Fibroblast of skin of left quadriceps (primary cell): Measurements from ENCODE around the gene MAML3.
A peak's percentile ranks its signal among the peaks of the same experiment; 100 is the strongest.

ENCODE experiments used
- DNase-seq, 2 experiments: peaks; one replicate each; pipeline ENCODE4 v3.0.0-alpha.2; 2013; ENCODE audit warnings: low read depth in 2 of 2

MAML3 gene

DNA sequence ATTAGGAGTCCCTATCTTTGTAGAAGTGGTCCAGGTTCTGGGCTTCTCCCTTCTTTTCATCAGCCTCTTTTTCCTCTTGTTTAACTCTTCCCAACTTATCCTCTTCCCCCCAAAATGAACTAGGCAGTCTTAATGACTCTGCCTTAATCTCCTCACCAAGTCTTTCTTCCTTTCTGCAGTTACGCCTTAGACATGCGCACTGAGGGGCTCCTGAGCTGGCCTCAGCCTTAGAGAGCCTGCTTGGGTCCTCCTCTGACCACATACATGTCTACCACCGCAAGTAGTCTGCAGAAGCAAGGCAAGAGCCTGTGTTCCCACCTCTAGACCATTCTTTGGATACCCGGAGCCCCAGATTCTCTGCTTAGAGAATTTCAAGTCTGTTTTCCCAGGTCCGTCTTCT, 288.4 kb downstream of the MAML3 start:
- DNase-seq, result no peak

DNA sequence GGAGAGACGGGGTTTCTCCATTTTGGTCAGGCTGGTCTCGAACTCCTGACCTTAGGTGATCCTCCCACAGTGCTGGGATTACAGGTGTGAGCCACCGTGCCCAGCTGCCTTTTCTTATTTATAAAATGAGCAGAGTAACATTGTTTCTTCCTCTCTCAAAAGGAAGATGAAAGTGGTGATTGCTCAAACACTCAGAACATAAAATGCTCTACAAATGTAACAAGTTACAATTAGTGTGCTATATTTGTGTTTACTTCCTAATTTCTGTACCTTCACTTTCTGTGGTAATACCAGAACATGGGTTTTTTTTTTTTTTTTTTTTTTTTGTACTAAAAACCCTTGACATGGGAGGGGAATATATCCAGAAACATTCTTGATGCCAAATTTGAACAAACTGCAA, 290.5 kb downstream of the MAML3 start:
- no peak for DNase-seq

DNA sequence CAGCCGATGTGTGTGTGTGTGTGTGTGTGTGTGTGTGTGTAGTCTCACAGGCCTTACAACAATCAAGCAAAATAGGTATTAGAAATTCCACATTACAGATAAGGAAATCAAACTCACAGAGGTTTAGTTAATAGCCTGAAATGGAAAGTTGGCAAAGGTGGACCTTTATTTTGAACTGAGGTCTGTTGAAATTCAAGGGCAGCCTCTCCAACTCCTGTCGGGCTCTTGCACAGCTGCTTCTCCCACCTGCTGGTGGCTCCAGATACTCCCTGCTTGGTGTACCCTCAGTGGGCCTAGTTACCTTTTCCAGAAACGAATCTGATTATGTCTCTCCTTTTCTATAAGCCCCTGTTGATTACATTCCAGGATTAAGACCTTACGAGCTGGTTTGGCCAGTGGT, 292.5 kb downstream of the MAML3 start:
- DNase-seq, result no peak

DNA sequence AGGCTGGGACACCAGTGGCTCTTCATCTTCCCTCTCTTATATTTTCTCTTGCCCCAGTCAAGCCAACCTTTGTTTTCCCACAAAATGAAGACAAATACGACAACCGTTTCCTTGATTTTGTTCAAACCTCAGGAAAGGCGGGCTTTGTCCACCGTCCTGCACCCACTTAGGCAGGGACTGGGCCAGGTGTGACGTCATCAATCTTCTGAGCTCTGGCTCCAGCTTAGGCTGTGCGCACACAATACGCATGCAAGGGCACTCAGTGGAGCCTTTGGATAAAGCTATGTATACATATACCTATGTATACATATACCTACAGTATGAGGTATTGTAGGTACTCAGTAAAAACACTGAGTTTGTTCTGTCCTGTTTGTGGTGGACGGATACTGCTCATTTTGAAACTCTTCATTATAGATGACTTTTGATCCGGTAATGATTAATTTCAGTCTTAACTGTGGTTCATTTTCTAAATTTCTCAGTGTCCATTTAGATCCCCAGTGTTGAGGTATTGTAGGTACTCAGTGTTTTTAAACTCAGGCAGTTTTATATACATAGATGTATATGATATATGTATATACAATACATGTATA, 293.5 kb downstream of the MAML3 start:
- DNase-seq, result no peak

DNA sequence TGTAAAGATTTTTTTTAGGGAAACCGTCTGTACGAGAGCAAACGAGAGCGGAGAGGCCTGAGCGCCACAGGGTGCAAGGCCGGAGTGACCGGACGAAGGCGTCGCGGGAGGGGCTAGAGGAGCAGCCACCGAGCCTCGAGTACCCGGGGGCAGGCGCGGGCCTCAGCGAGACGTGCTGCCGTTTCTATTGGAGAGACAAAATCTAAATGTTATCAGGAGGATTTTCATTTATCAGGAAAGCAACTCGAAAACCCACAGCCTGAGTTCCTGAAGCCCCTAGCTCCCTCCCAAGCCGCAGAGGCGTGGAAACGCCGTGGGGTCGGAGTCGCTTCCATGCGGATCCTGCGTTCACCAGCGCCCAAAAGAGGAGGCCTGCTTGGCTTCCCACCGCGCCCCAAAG, 294.1 kb downstream of the MAML3 start:
- no peak for DNase-seq

DNA sequence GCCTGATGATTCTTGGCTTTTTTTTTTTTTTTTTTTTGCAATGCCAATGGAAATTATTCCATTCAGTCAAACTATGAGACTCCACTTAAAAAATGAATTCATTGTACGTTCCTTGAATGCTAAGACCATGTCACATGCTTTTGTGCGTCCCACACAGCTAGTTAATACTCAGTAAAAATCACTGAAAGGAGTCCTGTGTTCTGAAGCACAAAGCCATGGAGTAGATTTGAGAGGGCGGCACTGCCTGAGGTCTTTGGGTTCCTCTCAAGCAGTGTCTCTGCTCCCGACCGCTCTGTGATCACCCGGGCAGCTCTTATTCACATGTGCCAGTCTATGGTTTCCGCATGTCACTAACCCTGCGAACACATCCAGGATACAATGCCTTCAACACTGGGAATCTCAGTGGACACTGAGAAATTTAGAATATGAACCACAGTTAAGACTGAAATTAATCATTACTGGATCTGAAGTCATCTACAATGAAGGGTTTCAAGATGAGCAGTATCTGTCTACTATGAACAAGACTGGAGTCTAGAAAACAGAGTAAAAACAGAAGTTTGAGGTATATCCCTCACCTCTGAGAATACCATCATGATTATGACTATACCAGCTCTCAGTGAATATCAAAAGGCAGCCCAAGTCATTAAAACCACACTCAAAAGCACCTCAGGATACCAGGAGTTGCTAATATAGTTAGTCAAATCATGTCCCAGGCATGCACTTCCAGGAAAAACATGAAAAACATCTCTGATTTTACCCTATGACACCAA, 295.4 kb downstream of the MAML3 start:
- DNase-seq, result no peak

DNA sequence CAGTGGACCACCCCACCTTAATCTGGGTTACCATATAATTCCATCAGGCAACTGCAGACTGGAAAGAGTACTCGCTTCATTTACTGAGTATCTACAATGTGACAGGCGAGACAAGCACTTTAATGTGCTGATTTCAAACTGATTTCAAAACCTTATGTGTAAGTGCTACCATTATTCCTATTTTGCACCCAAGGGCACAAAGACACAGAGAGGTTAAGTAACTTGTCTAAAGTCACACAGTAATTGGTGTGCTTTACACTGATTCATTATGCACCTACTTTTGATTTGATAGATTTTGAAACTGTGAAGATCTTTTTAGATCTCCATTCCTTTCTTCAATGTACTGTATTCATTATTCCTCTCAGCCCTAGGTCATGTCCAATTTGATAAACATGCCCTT, 296.0 kb downstream of the MAML3 start:
- no peak for DNase-seq

DNA sequence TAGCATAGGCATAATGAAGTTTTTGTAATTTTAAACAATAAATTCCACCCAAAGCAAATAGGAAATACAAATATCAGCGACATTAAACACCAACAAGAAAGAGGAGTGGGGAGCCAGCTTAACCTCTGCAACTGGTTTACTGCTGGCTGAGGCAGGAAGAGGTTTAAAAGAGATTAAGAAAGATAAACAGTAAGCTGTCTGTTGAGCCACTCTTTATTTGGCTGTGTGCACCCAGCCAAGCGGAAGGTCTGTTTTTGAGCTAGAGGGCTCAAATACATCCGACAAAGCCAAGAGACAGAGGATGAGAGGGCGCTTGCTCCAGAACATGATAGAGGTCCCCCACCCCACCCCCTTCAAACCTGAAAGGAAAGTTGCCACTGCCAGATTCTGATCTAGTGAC, 297.0 kb downstream of the MAML3 start:
- DNase-seq, result no peak

DNA sequence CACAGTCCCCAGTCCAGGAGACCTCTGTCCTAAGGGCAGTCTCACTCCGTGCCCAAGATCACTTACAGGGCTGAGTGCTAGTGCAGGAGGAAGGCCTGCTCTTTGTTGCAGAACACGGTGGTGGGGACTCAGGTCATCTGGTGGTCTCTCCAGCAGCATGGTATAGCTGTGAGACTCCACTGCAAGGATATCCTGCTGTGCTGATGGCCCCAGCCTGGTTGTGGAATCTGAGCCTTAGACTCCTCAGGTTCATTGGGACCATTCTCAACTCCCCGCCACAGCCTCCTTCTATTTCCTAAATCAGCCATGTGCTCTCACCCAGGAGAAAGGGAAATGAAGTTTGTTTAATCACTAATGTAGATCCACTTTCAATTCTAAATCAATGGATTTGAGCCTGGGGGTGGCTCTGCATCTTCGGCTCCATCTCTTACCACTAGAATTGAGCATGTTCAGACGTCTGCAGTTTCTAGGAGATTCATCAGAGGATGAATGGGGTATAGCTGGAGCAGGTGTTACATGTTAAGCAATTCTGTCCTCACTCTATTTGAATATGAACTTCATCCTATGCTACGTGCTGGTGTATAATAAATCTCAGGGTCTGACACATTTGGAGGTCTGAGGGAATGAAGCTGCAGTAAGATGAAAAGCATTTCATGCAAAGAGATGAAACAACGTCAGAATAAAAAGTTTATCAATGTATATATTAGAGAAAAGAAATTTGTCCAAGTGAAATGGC, 299.1 kb downstream of the MAML3 start:
- no peak for DNase-seq

DNA sequence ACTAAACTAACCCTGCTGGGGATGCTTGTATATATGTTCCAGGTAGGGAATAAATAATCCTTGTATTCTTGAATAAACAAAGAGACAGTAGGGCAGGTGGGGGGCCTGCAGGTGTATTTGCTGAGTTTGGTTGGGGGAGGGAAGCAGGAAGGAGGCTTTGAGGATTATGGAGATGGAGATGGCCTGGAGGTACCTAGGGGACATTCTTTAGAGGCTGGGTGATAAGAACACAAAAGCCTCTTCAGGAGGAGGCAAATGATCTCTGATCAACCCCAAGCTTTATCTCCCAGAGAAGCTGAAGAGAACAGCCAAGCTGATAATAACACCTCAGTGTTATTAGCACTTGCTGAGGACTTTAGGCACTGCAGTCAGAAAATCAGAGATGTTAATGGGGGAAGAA, 300.7 kb downstream of the MAML3 start:
- no peak for DNase-seq

DNA sequence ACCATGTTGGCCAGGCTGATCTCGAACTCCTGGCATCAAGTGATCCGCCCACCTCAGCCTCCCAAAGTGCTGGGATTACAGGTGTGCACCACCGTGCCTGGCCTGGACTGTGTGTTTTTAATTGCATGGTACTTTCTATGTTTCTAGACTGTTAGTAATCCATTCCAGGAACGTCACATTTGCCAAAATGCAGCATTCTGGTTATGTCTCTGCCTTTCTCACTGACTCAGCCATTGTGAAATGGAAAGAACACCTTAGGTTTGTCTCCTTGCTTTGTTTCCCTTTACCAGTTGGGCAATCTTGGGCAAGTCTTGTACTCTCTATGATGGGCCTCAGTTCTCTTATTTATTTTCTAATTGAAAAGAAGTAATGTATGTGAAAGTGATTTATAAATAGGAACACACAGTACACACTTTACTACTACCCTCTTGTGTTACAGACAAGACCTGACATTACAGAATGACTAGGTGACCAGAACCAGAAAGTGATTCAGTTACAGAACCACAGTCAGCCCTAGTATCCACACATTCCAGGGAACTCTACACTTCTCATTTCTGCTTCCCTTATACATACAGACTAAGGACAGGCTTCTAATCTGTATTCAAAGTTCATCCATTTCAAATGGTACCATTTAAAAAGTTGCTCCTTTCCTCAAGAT, 301.2 kb downstream of the MAML3 start:
- DNase-seq, result no peak

DNA sequence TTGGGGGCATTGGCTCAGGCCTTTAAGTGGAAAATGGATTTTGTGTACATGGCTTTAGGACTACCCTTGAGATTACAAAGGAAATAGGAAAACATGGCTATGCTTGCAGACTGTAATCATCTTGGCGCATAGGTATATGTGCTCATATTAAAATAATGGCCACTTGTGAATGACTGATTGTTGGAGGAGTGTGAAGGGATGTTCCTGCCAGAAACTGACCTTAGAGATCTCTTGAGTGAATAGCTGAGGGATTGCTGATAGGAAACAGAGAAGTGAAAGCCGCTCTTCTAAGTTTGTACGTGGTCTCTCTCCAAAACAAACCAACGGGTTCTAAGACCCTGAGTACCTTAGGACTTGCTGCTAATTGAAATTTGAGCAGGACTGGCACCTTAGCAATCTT, 302.3 kb downstream of the MAML3 start:
- no peak for DNase-seq

DNA sequence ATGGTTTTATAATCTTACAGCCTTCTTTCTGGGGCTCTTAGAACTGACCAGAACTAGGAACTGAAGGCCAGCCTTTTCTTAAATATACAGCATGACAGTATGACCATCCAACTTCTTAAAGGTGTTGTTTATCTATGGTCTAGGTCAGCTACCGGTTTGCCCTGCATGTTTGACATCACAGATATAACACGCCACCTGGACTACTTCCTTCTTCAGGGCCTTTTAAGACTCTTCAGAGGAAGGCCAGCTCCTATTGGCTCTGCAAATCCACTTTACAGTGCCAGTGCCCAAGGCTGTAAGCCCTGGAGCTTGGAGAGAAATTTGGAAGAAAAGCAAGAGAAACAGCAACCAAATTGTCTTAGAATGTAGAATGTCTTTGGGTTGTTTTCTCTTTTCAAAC, 302.9 kb downstream of the MAML3 start:
- DNase-seq, result no peak

DNA sequence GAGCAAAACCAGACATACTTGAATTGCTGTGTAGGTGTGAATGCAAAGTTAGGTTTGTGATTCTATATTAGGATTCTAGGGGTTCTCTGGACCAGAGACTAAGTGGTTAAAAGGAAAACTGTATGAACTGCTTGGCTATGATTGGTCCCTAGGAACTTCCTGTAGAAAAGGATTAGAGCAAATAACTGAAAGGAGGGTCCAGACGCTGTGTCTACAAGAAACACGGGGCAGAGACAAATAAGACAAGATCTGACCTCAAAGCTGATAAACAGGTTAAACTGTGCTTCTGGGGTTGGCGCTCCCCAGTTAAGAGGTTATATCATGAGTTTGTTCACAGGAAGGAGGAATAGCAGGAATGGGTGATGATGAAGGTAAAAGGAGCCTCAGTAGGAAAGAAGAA, 304.8 kb downstream of the MAML3 start:
- DNase-seq, result no peak

DNA sequence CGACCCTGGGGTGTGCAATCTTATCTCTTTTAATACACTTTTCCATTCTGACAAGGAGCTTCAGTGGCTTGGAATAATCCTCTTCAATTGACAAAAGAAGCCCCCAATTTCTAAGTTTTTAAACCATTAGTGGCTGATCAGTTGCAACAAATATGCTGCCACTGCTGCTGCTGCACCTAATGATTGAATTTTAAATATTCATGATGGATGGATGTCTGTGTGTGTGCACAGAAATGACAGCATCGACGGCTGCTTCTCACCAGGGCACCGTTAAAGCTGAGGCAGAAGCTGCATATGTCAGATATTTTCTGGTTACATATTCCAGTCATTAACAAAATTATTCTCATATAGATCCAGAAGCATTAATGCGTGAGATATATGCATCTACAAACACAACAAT, 306.0 kb downstream of the MAML3 start:
- DNase-seq, result no peak

DNA sequence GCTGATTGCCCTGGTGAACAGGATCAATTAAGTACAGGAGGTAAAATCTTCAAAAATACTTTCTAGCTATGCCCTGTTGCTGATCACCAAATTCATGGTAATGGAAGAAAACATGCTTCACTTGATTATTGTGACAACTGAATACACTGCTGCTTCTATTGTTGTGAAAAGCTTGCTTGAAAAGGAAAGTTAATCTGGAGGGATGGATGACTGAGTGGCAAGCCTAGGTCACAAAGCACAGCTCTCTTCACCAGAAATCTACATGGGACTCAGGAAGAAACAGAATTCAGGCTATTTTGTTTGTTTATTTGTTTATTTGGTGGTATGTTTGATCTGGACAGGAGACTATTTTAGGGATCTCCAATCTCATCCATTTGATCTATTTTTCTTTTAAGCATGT, 306.4 kb downstream of the MAML3 start:
- no peak for DNase-seq

DNA sequence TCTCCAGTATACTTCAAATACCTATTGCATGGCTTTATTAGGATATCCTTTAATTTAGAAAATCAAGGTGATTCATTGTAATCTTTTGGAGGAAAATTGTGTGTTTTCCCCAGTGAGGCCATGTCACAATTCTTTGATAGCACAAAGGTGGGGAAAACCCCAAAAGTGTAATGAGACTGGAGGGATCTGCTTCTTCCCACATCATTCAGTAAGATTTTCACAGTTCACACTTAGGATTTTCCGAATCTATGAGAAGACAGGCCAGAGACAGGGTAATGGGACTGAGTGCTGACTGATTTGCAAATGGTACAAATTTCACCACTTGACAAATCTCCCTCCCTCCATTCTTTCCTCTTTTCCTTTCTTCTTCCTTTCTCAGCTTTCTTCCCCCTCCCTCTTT, 307.2 kb downstream of the MAML3 start:
- DNase-seq, result no peak

DNA sequence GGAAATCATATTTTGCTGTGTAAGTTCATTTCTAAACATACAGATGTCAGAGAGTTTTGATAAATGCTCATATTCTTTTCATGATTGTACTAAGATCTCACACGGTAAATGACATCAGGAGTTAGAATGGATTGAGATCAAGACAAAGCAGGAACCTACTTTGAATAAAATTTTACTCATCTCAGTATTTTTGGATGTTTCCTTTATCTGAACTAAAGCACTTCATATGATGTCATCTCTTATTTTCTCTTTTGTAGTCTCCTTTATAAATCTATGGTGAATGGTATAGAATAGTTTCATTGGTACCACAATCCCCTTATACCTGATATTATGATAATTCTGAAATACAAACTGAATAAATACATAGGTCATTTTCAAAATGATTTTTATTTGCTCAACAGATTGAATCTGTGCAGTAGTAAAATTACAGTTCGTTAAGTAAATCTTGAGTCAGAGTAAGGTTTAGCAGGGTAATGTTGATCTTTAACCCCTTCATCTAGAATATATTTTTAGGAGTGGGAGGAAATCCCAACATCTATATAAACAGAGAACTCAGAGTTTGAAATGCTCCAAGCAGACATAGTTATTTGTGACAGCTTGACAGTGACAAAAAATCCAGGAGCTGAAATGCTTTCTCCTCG, 308.4 kb downstream of the MAML3 start:
- DNase-seq, result no peak

DNA sequence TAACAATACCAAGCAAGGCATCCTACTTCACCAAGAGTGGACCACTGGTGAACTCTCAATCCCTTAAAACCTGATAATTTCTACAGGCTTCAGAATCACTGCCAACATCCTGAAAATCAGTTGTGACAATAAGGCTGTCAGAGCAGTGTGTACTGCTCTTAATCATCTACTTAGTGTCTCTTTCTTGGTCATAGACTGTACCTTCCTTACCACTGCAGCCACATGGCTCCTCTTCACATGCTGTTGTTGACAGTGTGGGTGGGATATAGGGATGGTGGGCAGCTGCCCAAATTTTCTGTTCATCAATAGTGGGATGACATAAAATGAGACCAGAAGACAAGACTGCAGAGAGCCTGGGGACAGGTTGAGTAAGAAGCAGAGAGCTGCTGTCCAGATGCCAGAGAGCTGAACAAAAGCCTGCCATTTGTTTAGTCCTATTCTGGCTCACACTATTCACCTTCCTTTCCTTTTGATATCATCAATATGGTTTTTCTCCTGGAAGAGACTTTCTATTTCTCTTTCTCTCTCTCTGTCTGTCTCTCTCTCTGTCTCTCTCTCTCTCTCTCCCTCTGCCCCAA, 309.4 kb downstream of the MAML3 start:
- no peak for DNase-seq

DNA sequence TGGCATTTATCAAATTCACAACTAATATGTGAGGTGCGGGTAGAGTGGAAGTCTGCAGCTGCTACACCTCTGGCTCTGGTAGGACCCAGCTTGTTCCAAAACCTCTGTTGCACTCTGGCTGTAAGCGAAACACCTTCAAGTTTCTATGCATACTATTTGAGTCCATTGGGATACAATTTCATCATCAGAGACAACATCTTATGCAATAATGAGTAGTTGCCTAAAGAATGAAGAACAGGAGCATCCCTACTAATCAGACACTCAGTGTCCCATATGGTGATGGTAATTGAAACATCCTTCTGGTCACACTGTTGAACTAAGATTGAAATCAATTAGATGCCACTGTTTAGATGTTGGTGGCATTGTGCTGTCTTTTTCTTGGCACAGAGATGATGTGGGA, 309.9 kb downstream of the MAML3 start:
- DNase-seq, result peak; percentile 32 to 37

DNA sequence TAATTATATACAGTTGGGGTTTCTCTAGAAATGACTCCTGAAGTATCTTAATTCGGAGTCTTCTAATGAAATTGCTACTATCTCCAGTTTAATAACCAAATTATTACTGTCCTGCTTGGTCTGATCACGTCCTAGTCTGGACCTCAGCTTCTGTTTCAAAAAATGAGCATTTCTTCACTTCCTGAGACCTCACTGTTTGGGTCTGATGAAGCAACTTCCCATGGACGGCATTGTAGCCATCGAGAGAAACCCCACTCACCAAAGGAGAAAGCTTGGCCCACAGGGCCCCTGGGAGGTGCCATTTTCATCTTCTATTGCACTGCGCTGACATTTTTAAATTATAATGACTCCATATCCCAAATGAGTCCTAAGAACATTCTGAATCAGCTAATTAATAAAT, 310.3 kb downstream of the MAML3 start:
- no peak for DNase-seq
